CD4-positive, alpha-beta memory T cell (primary cell): ENCODE measurements around the gene CENPP. TPM values are rescaled to one million over a fixed set of nuclear protein-coding genes. Genes with fewer than 3 reads are reported as not detected.
A peak's percentile ranks its signal among the peaks of the same experiment; 100 is the strongest.

Source experiments
- CTCF ChIA-PET: fragments of 350-600 bp; sonication (Branson Sonifier 250); formaldehyde crosslinking; loops from one replicate; lab custom pipeline; 2021; ENCODE audit warnings: inconsistent platforms; ENCODE audit not compliant: partially characterized antibody; lab: Charles Lee
- POLR2A ChIA-PET: fragments of 350-600 bp; sonication (Branson Sonifier 250); formaldehyde crosslinking; loops from one replicate; lab custom pipeline; 2021; ENCODE audit not compliant: partially characterized antibody; lab: Charles Lee
- DNase-seq, 5 donors: peaks; one replicate each; pipeline versions ENCODE4 v3.0.0 to v3.0.0-alpha.2; 2020 to 2022; ENCODE audit warnings: mixed read lengths in 1 of 5
- H3K27ac ChIP-seq: one replicate; pipeline ENCODE4 v1.7.0; 2013; ENCODE audit warnings: low read depth, low read length
- H3K27me3 ChIP-seq: 2 replicates; pipeline ENCODE4 v1.7.0; 2013; ENCODE audit warnings: mild to moderate bottlenecking, low read length, moderate library complexity; ENCODE audit not compliant: insufficient read depth
- H3K36me3 ChIP-seq: 2 replicates; pipeline ENCODE4 v1.7.0; 2013; ENCODE audit warnings: mild to moderate bottlenecking, low read length, moderate library complexity; ENCODE audit not compliant: insufficient read depth
- H3K4me1 ChIP-seq: 2 replicates; pipeline ENCODE4 v1.7.0; 2013; ENCODE audit warnings: mild to moderate bottlenecking, low read length, moderate library complexity; ENCODE audit not compliant: insufficient read depth
- H3K4me3 ChIP-seq, 2 donors: one replicate each; pipeline ENCODE4 v1.7.0; 2013; ENCODE audit warnings: low read length in 2 of 2, mild to moderate bottlenecking in 1 of 2
- H3K9me3 ChIP-seq, 2 donors: one replicate each; pipeline ENCODE4 v1.7.0; 2013; ENCODE audit warnings: low read length in 2 of 2, control low read depth in 1 of 2; ENCODE audit not compliant: control insufficient read depth in 1 of 2
- H3K27ac Mint-ChIP-seq, 7 donors: one replicate each; pipeline ENCODE4 v1.8.0; 2020 to 2021; ENCODE audit warnings: mixed read lengths in 7 of 7, mild to moderate bottlenecking in 6 of 7, inconsistent platforms in 3 of 7, moderate library complexity in 3 of 7
- H3K27me3 Mint-ChIP-seq, 2 donors: one replicate each; pipeline ENCODE4 v1.8.0; 2020 to 2021; ENCODE audit warnings: mixed read lengths in 2 of 2
- H3K36me3 Mint-ChIP-seq, 2 donors: one replicate each; pipeline ENCODE4 v1.8.0; 2020 to 2021; ENCODE audit warnings: mixed read lengths in 2 of 2, inconsistent platforms in 1 of 2, mild to moderate bottlenecking in 1 of 2
- H3K4me1 Mint-ChIP-seq, 4 donors: one replicate each; pipeline ENCODE4 v1.8.0; 2020 to 2021; ENCODE audit warnings: mixed read lengths in 4 of 4, mild to moderate bottlenecking in 1 of 4
- H3K4me3 Mint-ChIP-seq, 8 donors: one replicate each; pipeline ENCODE4 v1.8.0; 2020 to 2021; ENCODE audit warnings: mixed read lengths in 8 of 8, mild to moderate bottlenecking in 7 of 8, moderate library complexity in 6 of 8, inconsistent platforms in 3 of 8
- H3K9me3 Mint-ChIP-seq, 8 donors: one replicate each; pipeline ENCODE4 v1.8.0; 2020 to 2021; ENCODE audit warnings: mixed read lengths in 8 of 8, mild to moderate bottlenecking in 5 of 8, inconsistent platforms in 3 of 8, moderate library complexity in 1 of 8
- intact Hi-C: fragments of 100-400 bp; cut with micrococcal nuclease; formaldehyde crosslinking; loops from one replicate; pipeline ENCODE4 v1.15.1; 2023
- polyA plus RNA-seq, 2 donors: library from polyadenylated mRNA; unstranded; fragments of 300-500 nt; fragmentation: Illumina TruSeq; gene quantifications; one replicate each; pipeline ENCODE4 v1.2.3, GENCODE V29; 2021
- total RNA-seq, 2 experiments: library from RNA; stranded (reverse); gene quantifications; one replicate each; pipeline ENCODE4 v1.2.3, GENCODE V29; 2021

Gene CENPP
- total and polyA plus RNA-seq, 4 experiments from 2014 or later = 0.55 to 9.5 (median 3.4) TPM

- Histone ChIP-seq H3K36me3 (peaks cover 18% of the 10 kb centered on the region), H3K4me3 (no peak overlapping the region), H3K27ac (no peak overlapping the region), H3K4me1 (no peaks in the 10 kb centered on the region), H3K9me3 (no peaks in the 10 kb centered on the region), H3K27me3 (no peaks in the 10 kb centered on the region)
- no peak for DNase-seq
- H3K27ac Mint-ChIP-seq = peak overlapping the region in 1 of 7 donors; percentile 50
- POLR2A ChIA-PET = no interaction called here
- CTCF ChIA-PET = interaction anchor here (0.7 kb wide), 1 partner anchor 492 kb away, joined by 3 read pairs; no protein-coding TSS in a partner anchor
- no peaks in the 10 kb centered on the region for H3K9me3 Mint-ChIP-seq
- intact Hi-C loops = no loop called here
- no peaks in the 10 kb centered on the region for H3K27me3 Mint-ChIP-seq
- peaks cover 56 to 70% of the 10 kb centered on the region in 2 donors for H3K36me3 Mint-ChIP-seq
- H3K4me1 Mint-ChIP-seq = peaks cover 0 to 8% (median 0%) of the 10 kb centered on the region in 4 donors
- no peak overlapping the region for H3K4me3 Mint-ChIP-seq
Measured at GRCh38 chr9:92631452-92632343, 305.9 kb downstream of the CENPP start.

- H3K36me3 ChIP-seq = peaks cover 23% of the 10 kb centered on the region
- DNase-seq = no peak
- no peaks in the 10 kb centered on the region for H3K4me1 ChIP-seq
- POLR2A ChIA-PET = no interaction called here
- no peaks in the 10 kb centered on the region for H3K9me3 ChIP-seq
- Mint-ChIP-seq H3K27me3 (no peaks in the 10 kb centered on the region), H3K9me3 (no peaks in the 10 kb centered on the region), H3K27ac (peak overlapping the region in 1 of 7 donors; percentile 18), H3K4me1 (peaks cover 0 to 4% (median 0%) of the 10 kb centered on the region in 4 donors), H3K36me3 (peaks cover 54 to 72% of the 10 kb centered on the region in 2 donors), H3K4me3 (no peak overlapping the region)
- no peaks in the 10 kb centered on the region for H3K27me3 ChIP-seq
- H3K4me3 ChIP-seq = no peak overlapping the region
- intact Hi-C loops = no loop called here
- CTCF ChIA-PET = interaction anchor here (3.7 kb wide), 1 partner anchor 493 kb away, joined by 52 read pairs; no protein-coding TSS in a partner anchor
- H3K27ac ChIP-seq = no peak overlapping the region
Measured at GRCh38 chr9:92632641-92633040, 306.9 kb downstream of the CENPP start.

GRCh38 chr9:92633614-92634278, 308.0 kb downstream of the CENPP start:
- Mint-ChIP-seq H3K4me3 (no peak overlapping the region), H3K4me1 (no peaks in the 10 kb centered on the region), H3K9me3 (no peaks in the 10 kb centered on the region), H3K27ac (no peak overlapping the region), H3K36me3 (peaks cover 53 to 70% of the 10 kb centered on the region in 2 donors), H3K27me3 (no peaks in the 10 kb centered on the region)
- Histone ChIP-seq H3K36me3 (peaks cover 34% of the 10 kb centered on the region), H3K4me1 (no peaks in the 10 kb centered on the region), H3K27ac (no peak overlapping the region), H3K4me3 (no peak overlapping the region), H3K9me3 (no peaks in the 10 kb centered on the region), H3K27me3 (no peaks in the 10 kb centered on the region)
- intact Hi-C loops = loop anchor here (1.0 kb wide), 2 partner anchors 495 to 499 kb away; no protein-coding TSS in a partner anchor
- CTCF ChIA-PET = interaction anchor here (0.8 to 3.7 kb wide), 7 partner anchors 16 to 499 kb away, joined by 3 to 52 read pairs (median 3); no protein-coding TSS in a partner anchor
- POLR2A ChIA-PET = no interaction called here
- no peak for DNase-seq

- Histone ChIP-seq H3K4me1 (no peaks in the 10 kb centered on the region), H3K27me3 (no peaks in the 10 kb centered on the region), H3K36me3 (peaks cover 38% of the 10 kb centered on the region), H3K9me3 (no peaks in the 10 kb centered on the region), H3K27ac (no peak overlapping the region), H3K4me3 (no peak overlapping the region)
- ChIA-PET POLR2A (no interaction called here), CTCF (interaction anchor here (0.8 to 3.7 kb wide), 7 partner anchors 15 to 500 kb away, joined by 3 to 52 read pairs (median 3); no protein-coding TSS in a partner anchor)
- Mint-ChIP-seq H3K9me3 (no peaks in the 10 kb centered on the region), H3K36me3 (peaks cover 49 to 68% of the 10 kb centered on the region in 2 donors), H3K27ac (peak overlapping the region in 2 of 7 donors; percentile 24 to 51), H3K4me3 (no peak overlapping the region), H3K27me3 (no peaks in the 10 kb centered on the region), H3K4me1 (no peaks in the 10 kb centered on the region)
- intact Hi-C loops = loop anchor here (1.0 kb wide), 2 partner anchors 497 to 501 kb away; no protein-coding TSS in a partner anchor
- DNase-seq = peak; percentile 40 to 54 (median 46)
Measured at GRCh38 chr9:92634712-92635605, 309.2 kb downstream of the CENPP start.

- no peak for DNase-seq
- H3K4me3 ChIP-seq = no peak overlapping the region
- H3K36me3 ChIP-seq = peaks cover 44% of the 10 kb centered on the region
- H3K4me1 ChIP-seq = no peaks in the 10 kb centered on the region
- ChIA-PET POLR2A (no interaction called here), CTCF (interaction anchor here (0.7 to 3.7 kb wide), 2 partner anchors 496 to 500 kb away, joined by 4 to 52 read pairs; no protein-coding TSS in a partner anchor)
- peaks cover 46 to 68% of the 10 kb centered on the region in 2 donors for H3K36me3 Mint-ChIP-seq
- no peak overlapping the region for H3K27ac ChIP-seq
- intact Hi-C loops = no loop called here
- no peaks in the 10 kb centered on the region for H3K9me3 Mint-ChIP-seq
- H3K27ac Mint-ChIP-seq = peak overlapping the region in 2 of 7 donors; percentile 9 to 71
- no peaks in the 10 kb centered on the region for H3K4me1 Mint-ChIP-seq
- H3K4me3 Mint-ChIP-seq = no peak overlapping the region
- H3K27me3 ChIP-seq = no peaks in the 10 kb centered on the region
- no peaks in the 10 kb centered on the region for H3K27me3 Mint-ChIP-seq
- no peaks in the 10 kb centered on the region for H3K9me3 ChIP-seq
Measured at GRCh38 chr9:92635760-92636159, 310.0 kb downstream of the CENPP start.

- Mint-ChIP-seq H3K4me1 (peaks cover 0 to 1% (median 0%) of the 10 kb centered on the region in 4 donors), H3K27me3 (no peaks in the 10 kb centered on the region), H3K27ac (no peak overlapping the region), H3K9me3 (no peaks in the 10 kb centered on the region), H3K36me3 (peaks cover 47 to 71% of the 10 kb centered on the region in 2 donors), H3K4me3 (no peak overlapping the region)
- Histone ChIP-seq H3K4me1 (no peaks in the 10 kb centered on the region), H3K4me3 (no peak overlapping the region), H3K9me3 (no peaks in the 10 kb centered on the region), H3K27ac (no peak overlapping the region), H3K36me3 (peaks cover 52% of the 10 kb centered on the region), H3K27me3 (no peaks in the 10 kb centered on the region)
- CTCF ChIA-PET = interaction anchor here (3.7 kb wide), 1 partner anchor 497 kb away, joined by 52 read pairs; no protein-coding TSS in a partner anchor
- intact Hi-C loops = no loop called here
- no peak for DNase-seq
- POLR2A ChIA-PET = no interaction called here
Measured at GRCh38 chr9:92636627-92637026, 310.9 kb downstream of the CENPP start.
